CD4-positive, alpha-beta T cell treated with Interleukin-4 for 4 hours (primary cell): ENCODE results near the gene STOX2.
"Not testable (repeated sequence)": the region's sequence is repeated elsewhere in the genome, so short reads cannot be mapped to it uniquely, and the experiment has no call there.

Experiments used
- DNase-seq: peaks from one replicate; pipeline ENCODE4 v3.0.0-alpha.2; 2020

The STOX2 gene

DNA sequence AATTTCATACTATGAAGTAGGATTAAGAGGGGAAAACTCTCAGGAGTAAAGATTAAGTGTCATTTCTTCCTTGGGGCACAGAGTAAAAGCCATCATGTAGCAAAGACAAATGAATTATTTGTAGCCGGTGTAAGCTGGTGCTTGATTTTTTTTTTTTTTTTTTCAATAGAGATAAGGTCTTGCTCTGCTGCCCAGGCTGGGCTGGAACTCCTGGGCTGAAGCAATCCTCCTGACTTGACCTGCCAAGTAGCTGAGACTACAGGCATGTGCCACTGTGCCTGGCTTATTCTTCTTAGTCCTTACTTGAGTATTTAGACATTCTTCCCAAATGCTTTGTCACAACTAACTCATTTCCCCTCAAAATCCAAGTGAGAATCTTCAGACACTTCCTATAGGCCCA, 125.7 kb downstream of the STOX2 start:
- DNase-seq, result no peak

DNA sequence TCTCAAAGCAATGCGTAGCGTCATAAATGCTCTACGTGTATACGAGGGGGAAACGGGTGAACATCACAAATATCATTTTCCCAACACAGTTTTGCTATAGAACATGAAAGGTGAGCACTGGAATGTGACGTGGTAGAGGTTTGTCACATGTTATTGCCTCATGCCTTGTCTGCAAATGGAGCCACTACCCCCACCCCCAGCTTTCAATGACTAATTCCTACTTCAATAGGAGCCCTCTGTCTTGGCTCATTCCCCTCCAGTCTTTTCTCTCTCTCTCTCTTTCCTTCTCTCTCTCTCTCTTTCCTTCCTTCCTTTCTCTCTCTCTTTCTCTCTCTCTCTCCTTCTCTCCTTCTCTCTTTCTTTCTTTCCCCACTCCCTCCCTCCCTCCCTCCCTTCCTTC, 127.0 kb downstream of the STOX2 start:
- DNase-seq, result no peak

DNA sequence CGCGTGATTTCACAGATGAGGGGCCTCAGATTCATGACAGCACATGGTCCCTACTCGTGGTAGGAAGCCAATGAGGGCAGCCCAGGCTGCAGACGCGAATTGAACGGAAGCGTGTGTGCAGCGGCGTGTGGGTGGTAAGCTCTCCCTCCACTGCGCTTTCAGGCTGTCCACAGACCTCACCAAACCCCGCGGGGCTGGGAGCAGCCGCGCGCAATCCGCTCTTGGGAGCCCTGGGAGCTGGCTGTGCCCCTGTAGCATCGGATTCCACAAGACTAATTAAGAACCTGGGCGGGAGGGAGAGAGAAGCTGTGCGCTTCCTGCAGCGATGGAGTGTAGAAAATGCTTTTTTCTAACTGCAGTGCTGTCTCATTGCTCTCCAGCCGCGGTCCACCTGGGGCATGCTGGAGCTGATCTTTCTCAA, 134.9 kb downstream of the STOX2 start:
- no peak for DNase-seq

DNA sequence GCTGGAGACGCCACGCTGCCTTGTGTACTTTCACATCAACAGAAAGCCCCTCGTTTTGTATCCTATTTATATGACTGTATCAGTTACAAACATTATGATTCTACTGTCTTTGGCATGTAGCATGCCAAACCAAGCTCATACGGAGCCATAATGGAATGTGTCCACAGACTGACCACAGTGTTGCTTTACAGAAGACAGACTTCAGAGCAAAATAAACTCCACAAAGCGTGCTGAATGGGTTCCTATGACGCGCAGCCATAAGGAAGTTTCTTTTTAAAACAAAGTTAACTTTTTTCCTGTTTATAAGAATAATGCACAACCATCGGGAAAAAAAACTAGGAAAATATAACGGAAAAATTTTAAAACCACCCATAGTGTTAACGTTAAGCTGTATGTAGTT, 136.0 kb downstream of the STOX2 start:
- no peak for DNase-seq

DNA sequence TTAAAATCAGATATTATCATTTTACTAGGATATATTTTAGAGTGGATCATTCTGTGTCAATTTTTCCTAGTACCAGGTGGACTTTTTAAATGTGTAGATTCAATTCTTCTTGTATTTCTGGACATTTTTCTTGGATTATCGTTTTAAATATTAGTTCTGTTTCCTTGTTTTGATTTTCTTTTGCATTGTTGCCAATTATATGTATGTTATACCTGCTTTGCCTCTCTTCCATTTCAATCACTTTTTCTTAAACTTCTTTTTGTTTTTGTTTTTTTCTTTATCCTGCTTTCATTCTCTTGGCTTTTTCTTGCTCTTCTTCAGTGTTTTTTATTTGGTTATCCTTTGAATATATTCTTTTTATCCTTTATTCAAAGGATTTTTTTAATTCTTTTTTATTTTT, 141.0 kb downstream of the STOX2 start:
- DNase-seq, result no peak

DNA sequence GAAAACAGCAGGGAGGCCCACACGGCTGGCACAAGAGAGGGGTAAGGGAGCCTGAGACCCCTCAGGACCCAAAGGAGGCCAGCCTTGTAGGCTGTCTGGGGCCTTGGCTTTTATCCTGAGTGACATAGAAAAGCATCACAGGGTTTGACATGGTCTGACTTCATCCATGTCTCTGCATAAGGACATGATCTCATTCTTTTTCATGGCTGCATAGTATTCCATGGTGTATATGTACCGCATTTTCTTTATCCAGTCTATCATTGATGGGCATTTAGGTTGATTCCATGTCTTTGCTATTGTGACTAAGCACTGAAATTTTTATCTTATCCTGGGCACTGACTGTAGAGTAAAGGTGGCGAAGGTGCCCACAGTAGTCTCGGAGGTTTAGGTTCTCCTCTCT, 146.2 kb downstream of the STOX2 start:
- DNase-seq, result not testable (repeated sequence)

DNA sequence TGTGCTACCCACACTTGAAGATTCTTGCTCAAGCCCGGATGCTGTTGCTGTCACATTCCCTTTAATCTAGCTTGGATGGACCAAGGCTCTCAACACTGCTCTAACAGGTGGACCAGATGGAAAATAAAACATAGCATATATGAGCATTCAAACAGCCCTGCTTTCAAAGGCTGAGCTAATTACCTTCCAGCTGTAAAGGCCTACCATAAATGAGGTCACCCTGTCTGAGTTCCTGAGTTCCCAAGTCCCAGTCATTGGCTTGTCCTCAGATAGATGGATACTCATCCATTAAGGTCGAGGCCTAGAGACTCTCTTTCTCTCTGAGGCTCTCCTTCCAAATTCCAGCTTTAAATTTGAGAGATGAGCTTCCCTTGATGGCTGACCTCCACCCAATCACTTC, 147.5 kb downstream of the STOX2 start:
- DNase-seq, result no peak

DNA sequence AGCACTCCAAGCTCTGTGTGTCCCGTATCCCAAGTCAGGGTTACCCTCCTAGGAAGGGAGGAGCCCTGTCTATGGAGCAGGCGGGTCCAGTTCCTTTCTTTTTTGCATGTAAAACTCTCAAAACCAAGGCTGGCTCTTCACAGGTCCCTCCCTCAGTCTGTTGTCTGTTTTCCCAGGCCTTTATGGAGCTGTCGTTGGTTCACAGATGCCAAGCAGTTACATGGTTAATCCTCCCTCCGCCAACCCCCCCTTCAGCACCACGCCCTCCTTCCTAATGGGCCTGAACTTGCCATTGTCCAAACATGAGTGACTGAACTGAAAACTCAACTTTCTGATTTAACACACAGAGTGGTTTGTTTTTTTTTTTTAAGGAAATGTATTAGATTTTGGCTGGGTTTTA, 148.3 kb downstream of the STOX2 start:
- DNase-seq, result no peak

DNA sequence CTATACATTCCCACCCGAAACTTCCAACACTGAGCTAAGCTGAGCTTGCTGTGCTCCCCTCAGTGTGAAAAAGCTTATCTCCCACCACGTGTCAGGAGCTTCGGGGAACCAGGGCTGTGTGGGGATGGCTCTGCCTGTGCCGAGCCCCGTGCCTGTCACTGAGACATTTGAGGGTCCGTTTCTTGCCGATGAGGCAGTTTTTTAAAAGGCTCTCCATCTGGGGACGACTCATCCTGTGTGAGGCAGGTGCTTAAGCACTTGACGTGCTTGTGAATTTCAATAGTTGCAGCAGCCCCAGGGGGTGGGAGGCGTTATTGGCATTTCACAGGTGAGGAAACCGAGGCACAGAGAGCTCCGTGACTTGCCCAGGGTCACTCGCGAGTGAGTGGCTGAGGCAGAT, 151.8 kb downstream of the STOX2 start:
- no peak for DNase-seq

DNA sequence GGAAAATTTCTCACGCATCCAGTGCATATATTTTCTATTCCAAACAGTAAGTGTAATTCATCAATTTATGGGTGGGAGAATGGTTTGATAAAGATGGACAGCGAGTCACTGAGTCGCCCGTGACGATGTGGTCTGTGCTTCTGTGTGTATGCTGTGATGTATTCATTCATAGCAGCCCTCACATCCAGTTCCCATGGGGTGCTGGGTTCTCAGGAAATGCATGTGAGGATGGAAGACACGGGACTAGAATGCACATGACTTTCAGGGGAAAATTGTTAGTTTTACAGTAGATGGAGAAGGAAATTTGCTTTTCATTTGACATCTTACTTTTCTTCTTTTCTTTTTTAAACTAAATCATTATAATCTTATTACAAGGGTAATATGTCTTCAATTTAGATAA, 152.9 kb downstream of the STOX2 start:
- DNase-seq, result no peak

DNA sequence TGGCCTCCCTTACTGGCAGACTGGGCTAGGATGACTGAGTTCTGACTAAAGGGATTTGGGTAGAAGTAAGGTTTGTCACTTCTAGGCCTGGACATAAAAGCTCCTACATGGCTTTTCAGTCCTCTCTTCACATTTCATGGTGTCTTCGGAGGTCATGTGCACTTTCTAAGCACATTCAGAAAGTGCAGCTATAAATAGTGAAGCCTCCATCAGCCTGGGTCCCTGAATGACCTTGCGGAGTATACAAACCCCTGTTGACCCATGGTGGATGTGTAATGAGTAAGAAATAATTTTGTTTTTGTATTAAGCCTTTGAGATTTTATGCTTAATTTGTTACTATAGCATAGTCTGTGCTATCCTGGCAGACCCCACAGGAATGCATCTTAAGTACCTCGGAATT, 154.0 kb downstream of the STOX2 start:
- DNase-seq, result no peak

DNA sequence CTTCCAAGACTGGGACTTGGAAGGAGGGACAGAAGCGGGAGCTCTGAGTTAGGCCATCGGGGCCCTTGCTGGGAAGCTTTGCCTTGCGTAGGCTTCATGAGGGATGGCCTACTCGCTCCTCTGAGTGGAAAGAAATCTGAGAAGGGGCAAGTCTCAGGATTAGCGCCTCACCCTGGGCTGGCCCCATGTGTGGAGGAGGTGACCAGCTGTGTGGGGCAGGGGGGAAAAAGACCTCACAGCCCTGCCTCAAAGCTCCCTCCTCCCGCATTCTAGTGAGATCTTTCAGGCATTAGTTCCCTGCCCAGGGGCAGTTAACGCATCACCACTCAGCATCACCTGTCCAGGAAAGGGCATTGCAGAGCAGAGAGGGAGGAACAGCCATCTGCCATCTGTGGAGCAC, 156.5 kb downstream of the STOX2 start:
- no peak for DNase-seq

DNA sequence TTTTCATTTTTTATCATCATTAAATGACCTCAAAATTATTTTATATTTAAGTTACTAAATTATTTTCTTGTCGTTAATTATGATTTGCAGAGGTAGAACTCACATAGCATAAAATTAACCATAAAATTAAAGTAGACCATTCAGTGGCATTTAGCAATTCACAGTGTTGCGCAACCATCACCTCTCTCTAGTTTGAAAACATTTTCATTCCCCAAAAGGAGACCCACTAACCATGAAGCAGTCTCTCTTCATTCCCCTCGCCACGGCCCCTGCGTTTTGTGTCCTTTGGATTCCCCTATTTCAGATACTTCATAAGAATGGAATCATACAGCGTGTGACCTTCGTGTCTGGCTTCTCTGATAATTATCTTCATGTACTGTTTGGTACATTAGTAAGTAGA, 157.7 kb downstream of the STOX2 start:
- DNase-seq, result no peak

DNA sequence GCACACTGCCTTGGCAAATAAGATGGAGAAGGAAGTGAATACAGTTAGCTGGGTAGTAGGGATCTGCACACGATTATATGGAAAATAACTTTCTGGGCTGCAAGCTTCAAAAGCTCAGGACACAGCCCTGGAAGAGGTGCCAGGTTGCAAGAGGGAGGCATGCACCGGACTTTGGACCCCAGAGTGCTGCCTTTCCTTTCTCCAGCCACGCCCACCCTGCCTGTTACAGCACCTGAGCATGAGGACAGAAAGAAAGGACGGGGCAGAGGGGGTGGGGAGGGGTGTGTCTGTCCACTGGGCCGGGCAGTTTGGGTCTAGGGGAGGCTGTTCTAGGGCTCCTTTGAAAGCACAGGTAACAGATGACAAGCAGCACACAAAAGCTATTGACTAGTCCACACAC, 159.8 kb downstream of the STOX2 start:
- DNase-seq, result no peak

DNA sequence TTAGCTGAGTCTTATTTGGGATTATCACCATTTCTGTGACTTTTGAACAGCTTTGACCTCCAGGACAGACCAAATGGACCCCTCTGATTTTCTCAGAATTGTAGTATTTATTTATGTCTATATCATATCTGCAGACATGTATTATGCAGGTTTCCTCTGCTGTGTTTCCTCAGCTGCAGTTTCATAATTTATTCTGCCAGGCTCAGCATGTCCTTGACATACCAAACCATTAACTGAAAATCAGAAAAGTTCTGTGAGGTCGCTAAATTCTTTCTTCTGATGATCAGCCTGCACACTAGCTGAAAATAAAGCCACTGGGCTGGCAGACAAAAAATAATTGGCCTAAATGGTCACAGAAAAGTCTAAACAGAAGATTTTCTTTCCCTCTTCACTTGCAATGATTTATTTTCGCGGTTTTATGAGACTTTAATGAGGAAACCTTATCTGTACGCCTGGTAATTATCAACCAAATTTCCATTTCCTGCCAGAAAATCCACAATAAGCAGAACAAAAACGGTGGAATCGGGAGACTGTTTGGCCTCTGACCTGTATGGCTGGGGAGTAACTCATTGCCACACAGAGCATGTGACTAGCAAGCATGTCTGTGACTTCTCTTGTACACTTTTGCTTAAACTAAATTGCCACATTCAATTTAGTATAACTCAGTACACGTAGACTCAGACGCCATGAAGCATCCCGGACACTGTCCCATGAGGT, 161.6 kb downstream of the STOX2 start:
- no peak for DNase-seq

DNA sequence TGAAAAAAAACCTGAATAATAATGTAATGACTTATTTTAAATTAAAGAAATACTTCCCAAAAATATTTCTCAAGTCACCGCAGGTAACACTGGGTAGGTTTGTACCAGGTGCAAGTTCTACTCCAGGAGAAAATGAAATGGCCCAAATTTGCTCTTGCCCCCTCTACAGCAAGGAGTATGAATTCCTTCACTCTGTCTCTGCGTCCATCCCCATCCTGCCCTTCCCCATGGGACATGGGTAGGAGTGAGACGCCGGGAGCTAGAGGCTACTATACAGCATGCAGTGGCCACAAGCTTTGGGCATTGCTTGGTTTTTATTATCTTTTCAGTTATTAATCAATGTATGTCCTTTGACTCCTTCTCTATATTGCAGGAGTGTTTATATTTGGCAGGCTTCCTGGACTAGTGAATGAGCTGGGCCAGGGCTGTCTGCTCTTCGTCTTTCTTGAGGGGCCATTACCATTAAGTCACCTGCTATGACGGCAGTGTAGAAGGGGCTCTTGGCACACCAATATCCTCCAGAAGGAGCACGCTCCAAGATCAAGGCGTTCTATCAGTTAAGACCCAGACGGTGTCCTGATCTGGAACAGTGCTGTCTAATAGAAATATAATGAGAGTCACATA, 162.9 kb downstream of the STOX2 start:
- DNase-seq, result no peak
